ENCODE results near the gene B3GALT5. TPM values are rescaled to one million over a fixed set of nuclear protein-coding genes. Genes with fewer than 3 reads are reported as not detected.

B3GALT5 gene
- total RNA-seq, 2 donors from 2014 or later: not detected

- no peak overlapping the region for H3K27ac Mint-ChIP-seq
- H3K4me3 Mint-ChIP-seq: no peak overlapping the region
- H3K36me3 Mint-ChIP-seq: no peaks in the 10 kb centered on the region
- ATAC-seq (no peak), DNase-seq (ENCODE audit: low spot score) (peak; percentile 28)
- H3K27me3 Mint-ChIP-seq: peaks cover 13 to 17% of the 10 kb centered on the region in 2 donors
- no peaks in the 10 kb centered on the region for H3K9me3 Mint-ChIP-seq
- H3K4me1 Mint-ChIP-seq (ENCODE audit: low read depth in 2 of 2): no peaks in the 10 kb centered on the region
Measured at GRCh38 chr21:39660191-39660980, 47.6 kb downstream of the B3GALT5 start.

GRCh38 chr21:39661121-39661520 is 48.4 kb downstream of the B3GALT5 start:
- ATAC-seq: no peak
- H3K9me3 Mint-ChIP-seq: no peaks in the 10 kb centered on the region

GRCh38 chr21:39661740-39662139 is 49.0 kb downstream of the B3GALT5 start:
- no peaks in the 10 kb centered on the region for H3K36me3 Mint-ChIP-seq
- DNase-seq (ENCODE audit: low spot score) (peak; percentile 32), ATAC-seq (no peak)
- no peaks in the 10 kb centered on the region for H3K9me3 Mint-ChIP-seq
- no peak overlapping the region for H3K27ac Mint-ChIP-seq
- H3K4me1 Mint-ChIP-seq (ENCODE audit: low read depth in 2 of 2): no peaks in the 10 kb centered on the region
- H3K27me3 Mint-ChIP-seq: peaks cover 13 to 19% of the 10 kb centered on the region in 2 donors
- H3K4me3 Mint-ChIP-seq: no peak overlapping the region

More at GRCh38 chr21:39661121-39661520, 48.4 kb downstream of the B3GALT5 start:
- H3K27ac Mint-ChIP-seq: no peak overlapping the region
- peaks cover 13 to 19% of the 10 kb centered on the region in 2 donors for H3K27me3 Mint-ChIP-seq
- no peaks in the 10 kb centered on the region for H3K4me1 Mint-ChIP-seq (ENCODE audit: low read depth in 2 of 2)
- no peaks in the 10 kb centered on the region for H3K36me3 Mint-ChIP-seq
- H3K4me3 Mint-ChIP-seq: no peak overlapping the region
- DNase-seq (ENCODE audit: low spot score): peak; percentile 23

DNA sequence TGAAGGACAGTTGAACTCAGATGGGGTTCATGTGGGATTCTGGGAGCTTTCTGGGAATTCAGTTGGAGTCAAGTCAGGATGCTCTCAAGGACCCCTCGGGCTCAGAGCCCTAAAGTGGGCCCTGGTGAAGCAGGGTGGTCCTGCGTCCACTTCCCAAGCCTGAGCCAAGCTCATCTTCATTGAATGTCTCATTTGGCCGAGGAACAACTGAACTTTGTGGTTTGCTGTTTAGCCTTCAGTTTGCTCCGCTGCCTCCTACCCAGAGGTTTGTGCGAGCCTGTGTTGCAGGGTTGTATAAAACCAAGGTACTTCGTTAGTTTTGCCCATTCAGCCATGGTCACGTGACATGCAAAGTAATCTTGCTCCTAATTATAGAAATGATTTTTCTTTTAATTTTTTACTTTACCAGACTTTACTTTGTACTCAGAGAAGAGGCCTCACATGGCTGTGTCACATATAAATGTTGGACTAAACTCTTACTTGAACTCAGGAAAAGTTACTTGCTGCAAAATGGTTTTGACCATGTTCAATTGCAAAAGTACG is 49.7 kb downstream of the B3GALT5 start:
- H3K9me3 Mint-ChIP-seq: no peaks in the 10 kb centered on the region
- ATAC-seq (no peak), DNase-seq (ENCODE audit: low spot score) (peak; percentile 22)
- no peaks in the 10 kb centered on the region for H3K4me1 Mint-ChIP-seq (ENCODE audit: low read depth in 2 of 2)
- H3K36me3 Mint-ChIP-seq: no peaks in the 10 kb centered on the region
- no peak overlapping the region for H3K4me3 Mint-ChIP-seq
- no peak overlapping the region for H3K27ac Mint-ChIP-seq
- H3K27me3 Mint-ChIP-seq: peaks cover 13 to 19% of the 10 kb centered on the region in 2 donors

- no peak overlapping the region for H3K27ac Mint-ChIP-seq
- no peaks in the 10 kb centered on the region for H3K9me3 Mint-ChIP-seq
- no peak for ATAC-seq
- H3K36me3 Mint-ChIP-seq: no peaks in the 10 kb centered on the region
- peaks cover 13 to 19% of the 10 kb centered on the region in 2 donors for H3K27me3 Mint-ChIP-seq
- peak; percentile 55 for DNase-seq (ENCODE audit: low spot score)
- no peaks in the 10 kb centered on the region for H3K4me1 Mint-ChIP-seq (ENCODE audit: low read depth in 2 of 2)
- no peak overlapping the region for H3K4me3 Mint-ChIP-seq
Measured at GRCh38 chr21:39663066-39663465, 50.3 kb downstream of the B3GALT5 start.

DNA sequence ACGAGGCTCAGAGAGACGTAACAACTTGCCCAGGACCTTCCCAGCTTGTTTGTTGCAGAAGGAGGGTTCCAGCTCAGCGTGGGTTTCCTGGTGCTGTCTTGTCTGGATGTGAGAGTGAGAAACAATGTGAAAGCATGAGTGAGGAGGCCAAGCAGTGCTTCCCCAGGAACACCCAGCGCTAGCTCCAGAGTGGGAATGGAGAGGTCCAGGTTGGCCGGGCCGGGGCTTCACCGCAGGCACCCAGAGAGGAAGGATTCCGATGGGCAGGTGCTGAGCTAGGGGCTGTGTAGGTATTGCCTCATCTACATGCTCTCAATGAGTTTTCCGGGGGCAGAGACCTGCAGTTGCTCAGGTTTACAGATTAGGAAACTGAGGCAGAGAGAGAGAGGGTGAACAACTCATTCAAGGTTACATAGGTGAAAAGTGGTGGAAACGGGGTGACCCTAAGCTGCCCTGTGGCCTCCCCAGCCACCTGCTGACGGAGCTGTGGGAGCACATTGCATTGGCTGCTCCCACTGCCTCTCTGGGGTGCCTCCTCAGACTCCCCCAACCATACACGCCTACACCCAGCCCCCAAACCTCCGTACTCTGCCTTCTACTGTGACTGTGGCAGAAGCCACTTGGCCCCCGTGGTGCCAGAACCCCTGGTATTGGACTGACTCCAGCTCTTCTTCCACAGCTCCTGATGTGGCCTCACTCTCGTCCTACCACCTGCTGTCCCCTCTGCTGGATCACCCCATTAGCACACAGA is 51.2 kb downstream of the B3GALT5 start:
- DNase-seq (ENCODE audit: low spot score) (peak; percentile 29), ATAC-seq (no peak)
- H3K4me1 Mint-ChIP-seq (ENCODE audit: low read depth in 2 of 2): no peaks in the 10 kb centered on the region
- no peak overlapping the region for H3K4me3 Mint-ChIP-seq
- H3K27ac Mint-ChIP-seq: no peak overlapping the region
- no peaks in the 10 kb centered on the region for H3K9me3 Mint-ChIP-seq
- H3K27me3 Mint-ChIP-seq: peaks cover 6 to 16% of the 10 kb centered on the region in 2 donors
- no peaks in the 10 kb centered on the region for H3K36me3 Mint-ChIP-seq

DNA sequence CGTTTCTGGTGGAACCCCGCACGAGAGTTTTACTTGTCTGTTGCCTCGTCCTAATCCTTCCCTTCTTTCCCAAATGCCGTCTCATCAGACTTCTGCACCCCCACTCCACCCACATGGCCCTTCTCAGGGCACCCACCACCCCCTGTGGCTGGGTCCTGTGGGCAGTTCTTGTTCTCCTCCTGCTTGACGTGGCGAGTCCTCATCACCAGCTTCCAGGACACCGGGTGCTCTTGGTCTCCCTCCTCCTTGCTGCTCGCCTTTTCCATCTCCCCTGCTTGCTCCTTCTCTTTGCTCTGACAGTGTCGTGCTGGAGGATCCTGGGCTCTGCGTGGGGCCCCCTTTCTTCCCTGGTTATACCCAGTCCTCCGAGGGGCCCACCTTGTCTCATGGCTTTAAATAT is 51.8 kb downstream of the B3GALT5 start:
- DNase-seq (ENCODE audit: low spot score) (peak; percentile 37), ATAC-seq (no peak)
- Mint-ChIP-seq H3K9me3 (no peaks in the 10 kb centered on the region), H3K36me3 (no peaks in the 10 kb centered on the region), H3K4me1 (ENCODE audit: low read depth in 2 of 2) (no peaks in the 10 kb centered on the region), H3K27ac (no peak overlapping the region), H3K27me3 (peaks cover 3 to 11% of the 10 kb centered on the region in 2 donors), H3K4me3 (no peak overlapping the region)

- Mint-ChIP-seq H3K36me3 (no peaks in the 10 kb centered on the region), H3K9me3 (no peaks in the 10 kb centered on the region)
Measured at GRCh38 chr21:39666026-39666425, 53.3 kb downstream of the B3GALT5 start.

GRCh38 chr21:39666681-39667315 is 54.1 kb downstream of the B3GALT5 start:
- Mint-ChIP-seq H3K36me3 (no peaks in the 10 kb centered on the region), H3K27ac (no peak overlapping the region), H3K9me3 (no peaks in the 10 kb centered on the region), H3K4me3 (no peak overlapping the region), H3K27me3 (peaks cover 0 to 7% of the 10 kb centered on the region in 2 donors), H3K4me1 (ENCODE audit: low read depth in 2 of 2) (no peaks in the 10 kb centered on the region)
- ATAC-seq (no peak), DNase-seq (ENCODE audit: low spot score) (peak; percentile 15)

More at GRCh38 chr21:39666026-39666425, 53.3 kb downstream of the B3GALT5 start:
- H3K4me3 Mint-ChIP-seq: no peak overlapping the region
- ATAC-seq (no peak), DNase-seq (ENCODE audit: low spot score) (no peak)
- no peak overlapping the region for H3K27ac Mint-ChIP-seq
- H3K4me1 Mint-ChIP-seq (ENCODE audit: low read depth in 2 of 2): no peaks in the 10 kb centered on the region
- peaks cover 0 to 7% of the 10 kb centered on the region in 2 donors for H3K27me3 Mint-ChIP-seq

GRCh38 chr21:39667353-39667891 is 54.7 kb downstream of the B3GALT5 start:
- DNase-seq (ENCODE audit: low spot score): no peak
- Mint-ChIP-seq H3K27ac (no peak overlapping the region), H3K36me3 (no peaks in the 10 kb centered on the region), H3K4me3 (no peak overlapping the region), H3K9me3 (no peaks in the 10 kb centered on the region), H3K4me1 (ENCODE audit: low read depth in 2 of 2) (no peaks in the 10 kb centered on the region), H3K27me3 (peaks cover 0 to 7% of the 10 kb centered on the region in 2 donors)
- no peak for ATAC-seq

DNA sequence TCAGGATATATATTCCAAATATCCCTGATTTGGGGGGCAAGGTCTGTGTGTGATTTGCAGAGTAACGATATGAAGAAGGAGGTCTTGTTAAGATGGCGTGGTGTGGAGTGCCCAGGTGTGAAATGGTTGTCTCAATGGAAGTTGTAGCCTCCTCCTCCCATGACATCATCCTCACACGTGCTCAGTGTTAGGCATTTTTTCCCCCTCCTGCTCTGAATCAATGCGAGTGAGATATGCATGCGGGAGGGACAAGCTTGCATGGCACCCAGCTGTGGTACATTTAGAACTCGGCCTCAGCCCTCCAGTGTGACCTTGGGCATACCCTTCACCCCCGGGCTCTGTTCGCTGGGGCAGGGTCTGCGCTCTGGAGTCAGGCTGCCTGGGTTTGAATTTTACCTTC is 55.6 kb downstream of the B3GALT5 start:
- Mint-ChIP-seq H3K27me3 (peaks cover 0 to 7% of the 10 kb centered on the region in 2 donors), H3K36me3 (no peaks in the 10 kb centered on the region), H3K4me3 (no peak overlapping the region), H3K9me3 (no peaks in the 10 kb centered on the region), H3K4me1 (ENCODE audit: low read depth in 2 of 2) (no peaks in the 10 kb centered on the region), H3K27ac (no peak overlapping the region)
- no peak for DNase-seq (ENCODE audit: low spot score)
- no peak for ATAC-seq

- Mint-ChIP-seq H3K36me3 (no peaks in the 10 kb centered on the region), H3K9me3 (no peaks in the 10 kb centered on the region), H3K4me1 (ENCODE audit: low read depth in 2 of 2) (no peaks in the 10 kb centered on the region), H3K4me3 (no peak overlapping the region), H3K27me3 (peaks cover 0 to 7% of the 10 kb centered on the region in 2 donors), H3K27ac (no peak overlapping the region)
- no peak for ATAC-seq
- no peak for DNase-seq (ENCODE audit: low spot score)
Measured at GRCh38 chr21:39669485-39669884, 56.7 kb downstream of the B3GALT5 start.

DNA sequence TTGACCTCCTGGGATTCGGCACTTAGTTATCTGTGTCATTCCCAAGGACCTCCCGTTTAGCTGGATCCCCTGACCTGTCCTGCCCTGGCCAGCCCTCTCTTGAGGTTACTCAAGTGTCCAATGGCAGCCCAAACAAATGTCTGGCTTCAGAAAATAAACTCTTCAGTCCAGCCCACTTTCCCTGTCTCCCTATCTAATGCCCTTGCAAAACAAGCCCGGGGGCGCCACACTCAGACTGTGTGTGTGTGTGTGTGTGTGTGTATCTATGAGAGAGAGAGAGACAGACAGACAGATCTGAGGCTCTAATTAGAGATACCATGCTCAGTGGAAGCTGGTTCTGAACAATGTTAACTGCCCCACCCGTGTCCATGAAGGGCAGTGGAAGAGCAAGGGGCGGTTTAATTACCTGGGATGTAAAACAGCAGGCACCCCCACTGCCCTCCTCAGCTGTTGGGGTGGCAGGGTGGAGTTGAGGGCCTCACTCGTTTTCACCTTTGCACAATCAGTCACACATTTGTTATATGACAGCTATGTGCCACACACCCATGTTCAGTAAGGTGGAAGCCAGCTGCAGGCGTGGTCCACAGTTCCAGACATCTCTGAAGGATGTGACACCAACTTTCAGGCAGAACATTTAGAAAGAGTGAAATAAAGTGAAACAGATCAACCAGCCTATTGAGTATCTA is 57.4 kb downstream of the B3GALT5 start:
- Mint-ChIP-seq H3K4me3 (no peak overlapping the region), H3K4me1 (ENCODE audit: low read depth in 2 of 2) (no peaks in the 10 kb centered on the region), H3K27ac (no peak overlapping the region), H3K27me3 (peaks cover 0 to 8% of the 10 kb centered on the region in 2 donors), H3K9me3 (no peaks in the 10 kb centered on the region), H3K36me3 (no peaks in the 10 kb centered on the region)
- no peak for ATAC-seq
- DNase-seq (ENCODE audit: low spot score): no peak
